Raji (cell line): ENCODE measurements around the gene IFT43.

ENCODE experiments used
- POLR2A ChIP-seq: IDR thresholded peaks from 2 replicates; pipeline ENCODE4 v1.6.1; 2011; ENCODE audit warnings: low read depth, low read length, control low read depth; ENCODE audit not compliant: insufficient read depth

Gene IFT43

GRCh38 chr14:75977582-75977943 lies 8.0 kb upstream of the IFT43 start:
- TF ChIP-seq POLR2A, result no peak

- no peak for TF ChIP-seq POLR2A
Observed at GRCh38 chr14:75978249-75978731, 7.3 kb upstream of the IFT43 start.

GRCh38 chr14:75979071-75979571 lies 6.4 kb upstream of the IFT43 start:
- TF ChIP-seq POLR2A, result no peak

- no peak for TF ChIP-seq POLR2A
Observed at GRCh38 chr14:75979648-75980565, 5.7 kb upstream of the IFT43 start.

- no peak for TF ChIP-seq POLR2A
Observed at GRCh38 chr14:75980856-75981255, 4.7 kb upstream of the IFT43 start.

GRCh38 chr14:75981426-75982265 lies 3.9 kb upstream of the IFT43 start, which contains the start of gene TGFB3:
Gene TGFB3 (minus strand): TSS chr14:75981995. CDS start chr14:75980893, 1,102 bp downstream.
- TF ChIP-seq POLR2A, result no peak

GRCh38 chr14:75982266-75983018 lies 3.1 kb upstream of the IFT43 start:
- no peak for TF ChIP-seq POLR2A

GRCh38 chr14:75983019-75983358 lies 2.6 kb upstream of the IFT43 start:
- TF ChIP-seq POLR2A, result no peak

GRCh38 chr14:75984674-75985073 lies 889 bp upstream of the IFT43 start:
- TF ChIP-seq POLR2A, result no peak

GRCh38 chr14:75986439-75986765 lies 839 bp downstream of the IFT43 start:
- TF ChIP-seq POLR2A, result no peak

- no peak for TF ChIP-seq POLR2A
Observed at GRCh38 chr14:75987201-75987970, 1.8 kb downstream of the IFT43 start.

- TF ChIP-seq POLR2A, result no peak
Observed at GRCh38 chr14:75989134-75989533, 3.6 kb downstream of the IFT43 start.

GRCh38 chr14:75990297-75990696 lies 4.7 kb downstream of the IFT43 start:
- no peak for TF ChIP-seq POLR2A

GRCh38 chr14:75991753-75992152 lies 6.2 kb downstream of the IFT43 start:
- TF ChIP-seq POLR2A, result no peak

GRCh38 chr14:75993567-75994041 lies 8.0 kb downstream of the IFT43 start:
- no peak for TF ChIP-seq POLR2A
